H54 (cell line): ENCODE measurements around the gene KRTAP9-7.
A peak's percentile ranks its signal among the peaks of the same experiment; 100 is the strongest.

Source experiments
- DNase-seq: peaks from one replicate; pipeline ENCODE4 v3.0.0; 2011; ENCODE audit warnings: low spot score, mixed read lengths; ENCODE audit not compliant: insufficient read length
- FAIRE-seq: peaks from 3 replicates; lab custom pipeline; 2011; peaks lifted over from hg19 to GRCh38; lab: Jason Lieb, UNC
- POLR2A ChIP-seq: IDR thresholded peaks from 2 replicates; pipeline ENCODE4 v1.6.1; 2011; ENCODE audit warnings: low read depth, mild to moderate bottlenecking, low read length

KRTAP9-7 gene

GRCh38 chr17:41301204-41301790 is 25.8 kb downstream of the KRTAP9-7 start:
- no peak for TF ChIP-seq POLR2A
- FAIRE-seq (no peak), DNase-seq (no peak)

- DNase-seq (no peak), FAIRE-seq (no peak)
- no peak for TF ChIP-seq POLR2A
These were observed 26.7 kb downstream of the KRTAP9-7 start, which contains the start of gene KRTAP29-1 for GRCh38 chr17:41301916-41302901. Gene KRTAP29-1, minus strand, starts transcription at chr17:41302851. Its CDS starts 0 bp downstream, at chr17:41302851.

- FAIRE-seq: no peak
- TF ChIP-seq POLR2A: no peak
- no peak for DNase-seq
These were observed 27.5 kb downstream of the KRTAP9-7 start for GRCh38 chr17:41302981-41303380.

- no peak for DNase-seq
- no peak for FAIRE-seq
- no peak for TF ChIP-seq POLR2A
These were observed 28.6 kb downstream of the KRTAP9-7 start for GRCh38 chr17:41304091-41304490.

GRCh38 chr17:41307647-41308046 is 32.1 kb downstream of the KRTAP9-7 start:
- TF ChIP-seq POLR2A: peak; percentile 55
- peak; percentile 32 for DNase-seq
- no peak for FAIRE-seq

GRCh38 chr17:41308251-41308917 is 32.9 kb downstream of the KRTAP9-7 start:
- DNase-seq (no peak), FAIRE-seq (no peak)
- TF ChIP-seq POLR2A: no peak

- FAIRE-seq (no peak), DNase-seq (no peak)
- TF ChIP-seq POLR2A: no peak
These were observed 33.4 kb downstream of the KRTAP9-7 start, which contains the start of gene KRTAP16-1 for GRCh38 chr17:41308918-41309359. Gene KRTAP16-1, minus strand, starts transcription at chr17:41309309. Its CDS starts 56 bp downstream, at chr17:41309253.

GRCh38 chr17:41311111-41311510 is 35.6 kb downstream of the KRTAP9-7 start:
- DNase-seq: no peak
- no peak for TF ChIP-seq POLR2A
- FAIRE-seq: no peak

- no peak for FAIRE-seq
- no peak for DNase-seq
- TF ChIP-seq POLR2A: no peak
These were observed 39.8 kb downstream of the KRTAP9-7 start, which contains the start of gene KRTAP17-1 for GRCh38 chr17:41315204-41315794. Gene KRTAP17-1, minus strand, starts transcription at chr17:41315710. Its CDS starts 60 bp downstream, at chr17:41315650.

- DNase-seq (no peak), FAIRE-seq (no peak)
- no peak for TF ChIP-seq POLR2A
These were observed 40.4 kb downstream of the KRTAP9-7 start for GRCh38 chr17:41315814-41316445.

- no peak for FAIRE-seq
These were observed 42.7 kb downstream of the KRTAP9-7 start for GRCh38 chr17:41318231-41318630.

GRCh38 chr17:41322094-41322902 is 46.8 kb downstream of the KRTAP9-7 start:
- no peak for TF ChIP-seq POLR2A
- DNase-seq (peak; percentile 32), FAIRE-seq (peak; percentile 20)

More at GRCh38 chr17:41318231-41318630, 42.7 kb downstream of the KRTAP9-7 start:
- no peak for DNase-seq
- TF ChIP-seq POLR2A: no peak
